C1 segment of cervical spinal cord (tissue), 14 donors: Measurements from ENCODE around the gene ANKRD44.

Source experiments
- DNase-seq, 14 donors: peaks; one replicate each; lab custom pipeline; 2025; lab: John Stamatoyannopoulos, UW

The ANKRD44 gene

DNA sequence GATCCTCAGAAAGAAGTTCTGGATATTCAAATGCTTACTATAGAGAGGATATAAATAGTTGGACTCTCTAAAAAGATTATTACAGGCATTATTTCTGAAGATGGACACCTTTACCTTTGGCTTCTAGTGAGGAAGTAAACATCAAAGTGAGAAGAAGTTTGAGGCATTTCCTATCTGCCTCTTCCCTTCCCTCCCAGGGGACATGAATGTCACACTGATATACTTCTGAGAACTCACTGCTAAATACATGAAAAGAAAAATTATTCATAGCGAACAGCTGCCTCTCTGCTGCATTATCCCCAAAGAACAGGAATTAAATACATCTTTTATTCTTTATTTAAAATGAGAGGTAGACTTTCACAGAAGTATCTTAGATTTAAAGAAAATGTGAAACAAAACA, 320.5 kb downstream of the ANKRD44 start:
- no peak for DNase-seq

DNA sequence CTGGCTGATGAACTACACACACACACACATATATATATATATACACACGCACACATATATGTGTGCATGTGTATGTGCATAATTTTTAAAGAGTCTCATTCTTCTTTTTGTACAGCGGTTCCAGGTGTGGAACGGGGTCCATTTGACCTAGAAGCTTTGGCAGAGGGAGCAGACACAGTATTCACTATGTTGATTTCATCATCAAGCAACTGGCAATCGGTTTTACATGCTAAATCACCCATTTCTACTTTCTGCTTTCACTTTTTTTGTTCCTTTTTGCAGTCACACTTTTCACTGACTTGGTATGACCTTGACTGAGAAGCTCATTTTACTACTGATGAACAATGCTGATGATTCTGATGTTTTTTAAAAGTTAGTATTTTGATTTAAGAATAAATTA, 321.1 kb downstream of the ANKRD44 start:
- no peak for DNase-seq

DNA sequence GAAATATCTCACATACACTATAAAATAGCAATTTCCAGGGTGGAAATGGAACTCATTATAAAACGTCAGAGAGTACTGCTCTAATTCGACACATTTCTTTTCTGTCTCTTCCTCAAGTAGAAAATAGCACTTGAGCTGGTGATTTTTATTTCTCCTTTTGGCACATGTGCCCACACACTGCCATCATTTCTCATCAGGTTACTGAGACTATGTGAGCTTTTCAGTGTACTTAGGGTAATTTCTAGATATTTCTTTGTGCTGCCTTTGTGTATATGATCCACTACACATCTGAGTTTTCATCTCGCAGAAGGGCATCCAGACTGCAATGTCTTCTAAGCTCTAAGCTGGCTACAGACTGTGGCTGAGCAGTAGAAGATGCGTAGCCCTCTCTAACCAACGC, 321.9 kb downstream of the ANKRD44 start:
- DNase-seq: no peak

DNA sequence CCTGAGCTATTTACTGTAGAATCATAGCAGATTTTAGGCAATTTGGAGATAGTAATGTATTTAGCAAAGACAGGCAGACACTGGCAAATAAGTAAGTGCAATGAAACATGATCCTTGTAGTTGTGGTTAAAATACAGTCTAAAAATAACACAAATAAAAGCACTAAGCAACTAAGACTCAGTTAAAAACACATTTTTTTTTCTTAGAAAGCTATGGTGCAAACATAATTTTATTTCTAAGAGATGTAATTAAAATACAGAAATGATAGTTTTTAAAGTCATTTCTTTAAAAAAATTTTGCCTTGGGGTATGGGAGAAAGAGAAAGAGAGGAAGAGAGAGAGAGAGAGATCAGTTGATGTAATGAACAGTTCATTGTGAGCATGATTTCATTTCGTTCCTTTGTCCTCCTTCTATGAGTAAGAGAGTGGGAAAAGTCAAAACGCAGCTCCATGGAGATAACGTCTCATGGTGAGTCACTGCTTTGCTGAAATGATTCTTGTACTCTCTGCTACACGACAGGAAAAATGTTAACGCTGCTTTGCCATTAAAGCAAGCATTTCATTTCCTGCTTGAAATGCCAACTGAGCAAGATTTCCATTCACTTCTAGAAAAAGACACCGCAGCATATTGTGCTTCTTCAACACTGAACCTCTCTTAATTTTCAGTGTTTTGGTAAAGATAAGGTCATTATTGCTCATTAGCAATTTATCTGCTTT, 322.8 kb downstream of the ANKRD44 start:
- peak in 2 of 14 donors; percentile 9 to 31 for DNase-seq

DNA sequence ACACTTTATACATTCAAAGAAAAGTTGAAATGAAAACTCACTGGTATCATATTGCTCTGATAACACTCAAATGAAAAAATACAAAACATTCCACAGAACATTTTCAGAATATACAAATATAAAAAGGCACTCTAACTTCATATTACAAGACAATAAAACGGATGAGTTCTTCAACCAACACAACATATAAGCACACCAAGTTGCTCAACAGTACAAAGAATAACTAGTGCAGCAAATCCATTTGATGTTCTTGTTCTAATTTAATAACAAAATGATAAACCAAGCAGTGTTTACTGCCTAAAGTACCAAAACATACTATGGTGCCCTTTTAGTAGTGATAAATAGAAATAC, 323.3 kb downstream of the ANKRD44 start:
- DNase-seq: no peak

DNA sequence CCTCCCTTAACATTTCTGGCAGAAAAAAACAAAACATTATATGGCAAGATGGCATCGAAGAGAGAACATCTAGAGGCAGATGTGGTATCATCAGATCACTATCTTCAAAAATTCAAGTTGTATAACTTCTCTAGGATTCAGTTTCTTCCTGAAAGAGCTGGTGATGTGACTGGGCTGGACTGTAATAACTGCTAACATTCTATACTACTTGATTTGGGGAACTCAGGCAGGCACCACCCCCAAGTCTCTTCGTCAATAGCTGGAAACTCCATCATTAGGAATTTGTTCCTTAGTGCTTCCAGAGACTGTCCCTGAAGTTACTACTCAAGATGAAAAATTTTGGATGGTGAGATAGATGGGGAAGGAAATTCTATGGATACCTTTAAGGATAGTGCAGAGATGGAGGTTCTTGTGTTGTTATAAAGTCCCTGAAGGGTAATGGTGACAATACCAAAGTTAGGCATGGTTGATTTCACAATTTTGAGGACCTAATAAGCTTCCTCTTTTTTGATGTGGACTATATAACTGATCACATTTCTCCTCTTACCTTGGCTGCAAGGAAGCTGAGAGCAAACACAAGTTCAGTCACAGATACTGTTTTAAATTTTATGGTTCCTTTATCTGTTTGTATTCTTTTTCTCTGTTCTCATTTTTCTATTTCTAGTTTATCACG, 324.9 kb downstream of the ANKRD44 start:
- DNase-seq: no peak

DNA sequence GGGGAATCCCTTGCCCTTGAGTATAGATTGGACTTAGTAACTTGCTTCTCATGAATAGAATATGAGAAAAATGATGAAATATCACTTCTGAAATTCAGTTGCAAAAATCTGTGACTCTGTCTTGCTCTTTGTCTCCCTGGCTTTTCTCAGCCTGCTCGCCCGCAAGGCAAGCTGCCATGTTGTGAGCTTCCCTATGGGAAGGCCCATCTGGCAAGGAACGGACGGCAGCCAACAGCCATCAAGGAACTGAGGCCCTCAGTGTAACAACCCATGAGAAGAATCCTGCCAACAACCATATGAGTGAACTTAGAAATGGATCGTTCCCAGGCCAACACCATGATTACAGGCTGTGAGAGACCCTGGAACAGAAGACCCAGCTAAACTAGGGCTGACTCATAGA, 325.7 kb downstream of the ANKRD44 start:
- DNase-seq: peak in 1 of 14 donors; percentile 85

DNA sequence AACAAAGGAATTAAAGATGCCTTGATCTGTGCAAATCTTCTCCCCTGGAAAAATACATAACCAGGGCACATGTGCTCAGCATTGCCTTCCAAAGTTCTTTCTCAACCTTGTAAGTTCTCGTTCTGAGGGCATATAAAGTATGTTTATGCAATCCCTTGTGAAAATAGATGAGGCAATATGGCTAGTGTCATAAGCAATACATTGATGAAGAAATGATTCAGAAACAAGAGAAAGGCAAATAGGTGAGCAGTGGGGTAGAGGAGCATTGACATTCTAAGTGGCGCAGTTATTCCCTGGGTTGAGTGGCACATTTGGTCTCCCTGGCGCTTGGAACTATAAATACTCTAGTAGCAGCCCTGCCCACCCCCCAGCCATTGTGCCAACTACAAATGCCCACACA, 326.6 kb downstream of the ANKRD44 start:
- DNase-seq: peak in 1 of 14 donors; percentile 44

DNA sequence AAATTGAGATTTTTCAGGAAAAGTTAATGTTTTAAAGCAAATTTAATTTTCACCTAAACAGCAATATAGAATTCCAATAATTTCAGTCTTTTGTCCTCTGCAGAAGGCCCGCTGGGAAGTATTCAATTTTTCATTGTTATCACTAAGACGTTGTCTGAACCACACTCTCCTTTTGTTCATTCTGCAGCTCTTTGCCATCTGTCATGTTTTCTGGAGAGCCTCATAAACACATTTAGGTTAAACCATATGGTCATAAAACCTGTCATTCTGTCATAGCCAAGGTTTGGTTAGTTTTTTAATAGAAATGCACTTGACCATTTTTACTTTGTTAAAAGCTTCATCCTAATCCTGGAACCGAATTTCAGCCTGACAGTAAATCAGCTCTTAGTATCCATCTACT, 330.1 kb downstream of the ANKRD44 start:
- peak in 1 of 14 donors; percentile 93 for DNase-seq

DNA sequence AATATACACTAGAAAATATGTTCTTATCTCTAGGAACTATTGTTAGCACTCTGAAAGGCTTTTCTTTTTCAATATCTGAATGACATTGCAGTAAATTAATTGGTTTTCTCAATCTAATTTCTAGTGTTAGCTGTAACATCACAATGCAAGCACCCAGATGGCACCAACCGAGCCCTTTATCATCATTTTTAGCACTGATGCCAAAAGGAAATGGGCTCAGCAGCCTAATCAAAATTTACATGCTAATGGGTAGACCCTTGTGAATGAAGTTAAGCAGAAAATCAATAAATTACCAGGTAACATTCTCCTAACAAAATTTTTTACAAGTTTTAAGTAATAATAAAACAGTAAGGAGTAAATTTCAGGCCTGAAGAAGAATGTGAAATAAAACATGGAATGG, 330.6 kb downstream of the ANKRD44 start:
- peak in 1 of 14 donors; percentile 58 for DNase-seq

DNA sequence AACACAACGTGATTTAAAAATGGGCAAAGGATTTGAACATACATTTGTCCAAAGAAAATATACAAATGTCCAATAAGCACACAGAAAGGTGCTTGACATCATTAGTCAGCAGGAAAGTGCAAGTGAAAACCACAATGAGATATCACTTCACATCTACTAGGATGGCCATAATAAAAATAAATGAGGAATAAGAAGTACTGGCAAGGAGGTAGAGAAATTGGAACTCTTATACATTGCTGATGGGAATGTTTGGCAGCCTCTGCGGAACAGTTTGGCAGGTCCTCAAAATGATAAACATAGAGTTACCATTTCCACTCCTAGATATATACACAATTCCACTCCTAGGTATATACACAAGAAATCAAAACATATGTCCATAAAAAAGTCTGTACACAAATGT, 333.1 kb downstream of the ANKRD44 start:
- no peak for DNase-seq

DNA sequence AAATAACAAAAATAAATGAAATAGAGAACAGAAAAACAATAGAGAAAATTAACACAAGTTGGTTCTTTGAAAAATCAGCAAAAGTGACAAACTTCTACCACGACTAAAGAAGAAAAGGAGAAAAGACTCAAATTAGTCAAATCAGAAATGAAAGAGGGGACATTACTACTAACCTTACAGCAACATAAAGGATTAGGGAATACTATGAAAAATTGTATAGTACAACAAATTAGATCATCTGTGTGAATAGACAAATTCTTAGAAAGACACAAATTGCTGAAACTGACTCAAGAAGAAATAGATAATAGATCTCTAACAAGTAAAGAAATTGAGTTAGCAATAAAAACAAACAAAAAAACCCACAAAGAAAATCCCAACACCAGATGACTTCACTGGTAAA, 335.6 kb downstream of the ANKRD44 start:
- no peak for DNase-seq

DNA sequence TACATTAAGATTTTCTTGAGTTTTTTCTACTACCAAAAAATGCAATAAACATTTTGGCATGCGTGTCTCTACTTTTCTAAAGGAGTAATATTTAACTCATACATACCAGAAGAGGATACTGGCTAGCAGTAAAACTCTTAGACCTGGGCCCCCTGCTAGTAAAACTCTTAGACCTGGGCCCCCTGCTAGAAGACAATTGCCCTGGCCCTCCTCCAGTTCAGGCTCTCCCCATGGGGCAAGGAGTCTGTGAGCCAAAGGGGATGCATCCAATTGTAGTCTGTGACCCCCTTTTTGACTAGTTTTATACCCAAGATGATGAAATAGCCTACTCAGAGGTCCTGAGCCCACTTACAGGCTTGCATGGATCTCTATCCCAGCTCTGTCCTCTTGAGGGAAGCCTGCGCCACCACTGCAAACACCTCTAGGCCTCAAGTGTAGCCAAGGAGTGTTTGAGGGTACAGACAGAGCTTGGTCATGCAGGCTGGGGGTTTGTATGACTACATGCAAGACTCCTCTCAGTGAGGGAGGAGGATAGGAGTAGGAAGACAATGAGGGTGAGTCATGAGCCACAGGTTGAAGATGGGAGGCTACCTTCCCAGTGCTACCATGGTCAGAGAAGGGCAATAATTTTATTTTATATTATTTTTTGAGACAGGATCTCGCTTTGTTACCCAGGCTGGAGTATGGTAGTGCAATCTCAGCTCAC, 338.9 kb downstream of the ANKRD44 start:
- DNase-seq: no peak

DNA sequence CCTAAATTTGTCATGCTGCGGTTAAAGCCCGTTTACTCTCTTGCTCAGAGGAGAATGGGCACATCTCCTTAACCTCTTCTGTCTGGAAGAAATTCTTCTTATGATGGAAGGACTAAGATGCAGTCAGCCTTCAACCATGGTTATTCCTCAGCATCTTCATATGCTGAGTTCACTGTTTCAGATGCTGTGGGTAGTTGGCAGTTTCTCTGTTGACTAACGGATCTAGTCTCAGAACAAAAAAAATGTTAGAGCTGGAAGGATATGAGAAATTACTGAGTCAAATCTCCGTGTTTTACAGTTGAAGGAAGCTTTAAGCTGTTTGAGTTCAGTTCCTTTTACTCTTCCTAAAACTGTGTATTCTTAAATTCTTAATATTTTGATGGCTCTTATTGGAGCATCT, 340.5 kb downstream of the ANKRD44 start:
- DNase-seq: no peak

DNA sequence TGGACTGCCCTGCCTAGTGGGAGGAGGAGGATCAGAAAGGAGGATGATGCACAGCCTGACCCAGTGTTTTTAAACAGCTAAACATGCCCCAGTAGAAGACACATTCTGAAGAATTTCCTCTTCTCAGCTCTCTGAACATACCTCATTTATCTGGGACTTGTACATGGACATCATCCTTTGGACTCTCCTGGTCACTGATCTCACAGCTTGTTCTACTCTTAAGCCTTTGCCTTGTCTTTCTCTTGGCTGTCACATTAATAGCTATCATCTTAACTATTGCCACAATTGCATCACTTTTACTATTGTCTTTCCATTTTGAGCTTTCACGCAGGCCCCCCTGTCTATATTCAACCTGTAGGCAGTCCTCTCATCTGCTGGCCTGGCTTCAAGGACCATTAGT, 342.1 kb downstream of the ANKRD44 start:
- no peak for DNase-seq

DNA sequence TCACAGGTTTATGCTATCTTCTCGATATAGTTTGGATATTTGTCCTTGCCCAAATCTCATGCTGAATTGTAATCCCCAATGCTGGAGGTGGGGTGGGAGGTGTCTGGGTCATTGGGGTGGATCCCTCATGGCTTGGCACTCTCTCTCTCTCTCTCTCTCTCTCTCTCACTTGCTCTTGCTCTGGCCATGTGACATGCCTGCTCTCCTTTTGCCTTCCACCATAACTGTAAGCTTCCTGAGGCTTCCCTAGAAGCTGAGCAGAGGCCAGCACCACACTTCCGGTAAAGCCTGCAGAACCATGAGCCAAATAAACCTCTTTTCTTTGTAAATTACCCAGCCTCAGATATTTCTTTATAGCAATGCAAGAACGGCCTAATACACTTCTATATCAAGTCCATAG, 342.8 kb downstream of the ANKRD44 start:
- no peak for DNase-seq

DNA sequence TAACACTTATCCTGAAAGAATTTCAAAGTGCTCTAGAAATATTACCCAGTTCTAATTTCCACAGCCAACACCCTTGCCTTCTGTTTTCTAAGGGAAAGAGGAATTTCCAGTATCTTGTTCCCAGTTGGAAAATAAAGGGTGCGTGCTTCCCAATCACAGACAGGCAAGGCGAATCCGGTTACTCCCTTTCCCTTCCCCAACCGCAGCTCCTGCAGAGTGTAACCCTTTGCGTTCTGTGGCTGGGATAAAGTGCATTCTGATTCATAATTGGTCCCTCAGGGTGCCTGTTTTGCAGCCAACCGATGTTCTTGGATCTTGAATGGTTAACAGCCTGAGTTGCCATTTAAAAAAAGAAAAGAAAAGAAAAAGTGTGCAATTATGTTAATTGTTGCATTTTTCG, 343.5 kb downstream of the ANKRD44 start:
- no peak for DNase-seq

DNA sequence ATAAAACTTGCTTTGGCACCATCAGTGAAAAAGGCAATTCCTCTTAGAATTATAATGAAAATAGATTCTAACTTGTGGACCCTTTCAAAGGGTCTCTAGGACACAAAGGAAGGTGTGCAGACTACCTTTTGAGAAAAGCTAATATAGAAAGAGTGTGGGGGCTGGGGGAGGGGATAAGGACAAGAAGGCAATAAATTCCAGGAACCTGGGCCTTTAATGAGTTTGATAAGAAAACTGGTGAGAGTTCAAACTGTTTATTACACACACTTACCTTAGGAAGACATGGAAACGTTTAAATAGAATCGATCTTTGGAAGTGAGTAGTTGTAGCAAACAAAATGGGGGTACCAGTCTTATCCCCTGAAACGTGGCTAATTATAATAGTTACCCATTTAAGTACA, 344.5 kb downstream of the ANKRD44 start:
- no peak for DNase-seq

DNA sequence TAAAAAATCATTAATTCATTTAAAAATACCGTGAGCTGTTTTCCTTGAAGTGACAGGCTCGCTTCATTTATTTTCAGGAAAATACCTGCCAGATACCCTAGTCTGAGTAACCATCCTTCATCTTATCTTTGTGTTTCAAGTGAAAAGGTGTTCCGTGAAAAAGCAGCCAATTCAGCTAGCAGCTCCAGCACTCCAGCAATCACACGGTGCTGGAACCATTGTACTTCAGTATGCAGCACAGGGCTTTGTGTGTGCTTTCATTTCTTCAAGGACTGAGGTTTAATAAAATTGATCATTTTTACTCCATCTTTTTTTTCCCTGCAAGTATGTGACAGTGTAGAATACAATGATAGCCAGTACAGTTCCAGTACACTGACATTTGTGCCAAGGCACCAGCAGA, 344.9 kb downstream of the ANKRD44 start:
- DNase-seq: no peak

DNA sequence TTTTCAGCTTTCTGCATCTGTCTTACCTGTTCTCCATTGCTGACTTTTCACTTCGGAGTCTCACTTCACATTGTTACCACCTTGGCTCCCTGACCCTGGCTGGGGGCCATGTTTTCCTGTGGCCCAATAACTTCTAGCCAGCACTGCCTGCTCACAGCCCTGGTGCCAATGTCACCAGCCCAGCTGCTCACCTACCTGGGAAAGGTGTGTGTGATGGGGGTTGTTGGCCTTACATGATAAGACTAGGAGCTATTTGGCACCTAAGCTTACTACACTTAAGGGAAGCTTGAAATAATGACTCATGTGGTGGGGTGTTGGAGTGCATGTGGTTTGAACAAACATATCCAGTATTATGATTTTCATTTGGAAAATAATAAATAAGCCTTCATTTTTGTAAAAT, 346.6 kb downstream of the ANKRD44 start:
- DNase-seq: no peak

DNA sequence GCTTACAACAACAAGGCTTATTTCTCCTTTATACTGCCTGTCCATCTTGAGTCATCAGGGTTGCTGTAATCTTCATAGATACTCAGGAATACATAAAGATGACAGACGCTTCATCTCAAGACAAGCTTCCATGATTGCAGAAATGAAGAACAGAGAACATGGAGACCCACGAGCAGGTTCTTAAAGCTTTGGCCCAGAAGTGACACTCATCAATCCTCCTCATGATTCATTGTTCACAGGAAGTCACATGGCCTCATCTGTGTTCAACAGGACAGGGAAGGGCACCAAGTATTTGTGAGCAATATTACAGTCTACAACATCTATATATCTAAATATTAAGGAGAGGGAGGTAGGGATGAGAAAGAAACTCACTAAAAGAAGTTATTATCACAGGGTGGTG, 347.5 kb downstream of the ANKRD44 start:
- no peak for DNase-seq

DNA sequence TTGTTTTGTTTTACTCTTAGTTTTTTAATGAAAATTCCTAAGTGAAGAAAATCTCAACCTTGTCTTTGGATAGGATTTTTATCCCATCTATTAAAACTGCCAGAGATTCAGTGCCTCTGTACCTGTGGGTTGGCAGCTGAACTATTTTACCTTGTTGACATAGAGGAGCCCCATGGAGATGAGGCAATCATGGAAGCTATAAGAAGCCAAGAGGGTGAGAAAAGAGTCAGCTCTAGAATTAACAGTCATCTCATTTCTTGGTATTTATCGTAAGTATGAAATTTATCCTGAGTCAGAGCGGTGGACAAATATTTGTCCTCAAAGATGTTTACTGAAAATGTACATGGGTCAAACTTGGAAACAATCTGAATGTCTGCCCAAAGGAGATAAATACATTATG, 348.3 kb downstream of the ANKRD44 start:
- DNase-seq: no peak

DNA sequence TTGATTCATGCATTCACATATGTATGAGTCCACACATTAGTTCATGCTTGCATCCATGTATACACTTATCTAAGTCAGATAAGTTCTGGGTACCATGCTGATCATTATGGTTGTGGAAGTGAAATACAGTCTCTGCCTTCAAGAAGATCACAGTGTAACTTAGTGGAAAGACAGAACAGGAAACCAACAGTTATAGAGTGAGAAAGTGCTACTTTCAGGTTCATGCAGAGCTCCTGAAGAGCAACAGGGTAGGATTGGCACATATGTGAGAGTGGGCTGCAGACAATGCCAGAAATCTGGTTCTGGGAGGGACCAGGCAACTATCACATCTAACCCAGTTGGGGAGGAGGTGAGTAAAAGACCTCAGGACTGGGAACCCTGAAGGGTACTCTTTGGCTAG, 348.7 kb downstream of the ANKRD44 start:
- no peak for DNase-seq
